Limb (tissue), 2 donors: Measurements from ENCODE around the gene MPLKIP.
"Not testable (repeated sequence)": the region's sequence is repeated elsewhere in the genome, so short reads cannot be mapped to it uniquely, and the experiment has no call there.

Experiments used
- DNase-seq, 2 donors: peaks; one replicate each; pipeline ENCODE4 v3.0.0-alpha.2; 2016; ENCODE audit errors: extremely low spot score in 2 of 2

MPLKIP gene

DNA sequence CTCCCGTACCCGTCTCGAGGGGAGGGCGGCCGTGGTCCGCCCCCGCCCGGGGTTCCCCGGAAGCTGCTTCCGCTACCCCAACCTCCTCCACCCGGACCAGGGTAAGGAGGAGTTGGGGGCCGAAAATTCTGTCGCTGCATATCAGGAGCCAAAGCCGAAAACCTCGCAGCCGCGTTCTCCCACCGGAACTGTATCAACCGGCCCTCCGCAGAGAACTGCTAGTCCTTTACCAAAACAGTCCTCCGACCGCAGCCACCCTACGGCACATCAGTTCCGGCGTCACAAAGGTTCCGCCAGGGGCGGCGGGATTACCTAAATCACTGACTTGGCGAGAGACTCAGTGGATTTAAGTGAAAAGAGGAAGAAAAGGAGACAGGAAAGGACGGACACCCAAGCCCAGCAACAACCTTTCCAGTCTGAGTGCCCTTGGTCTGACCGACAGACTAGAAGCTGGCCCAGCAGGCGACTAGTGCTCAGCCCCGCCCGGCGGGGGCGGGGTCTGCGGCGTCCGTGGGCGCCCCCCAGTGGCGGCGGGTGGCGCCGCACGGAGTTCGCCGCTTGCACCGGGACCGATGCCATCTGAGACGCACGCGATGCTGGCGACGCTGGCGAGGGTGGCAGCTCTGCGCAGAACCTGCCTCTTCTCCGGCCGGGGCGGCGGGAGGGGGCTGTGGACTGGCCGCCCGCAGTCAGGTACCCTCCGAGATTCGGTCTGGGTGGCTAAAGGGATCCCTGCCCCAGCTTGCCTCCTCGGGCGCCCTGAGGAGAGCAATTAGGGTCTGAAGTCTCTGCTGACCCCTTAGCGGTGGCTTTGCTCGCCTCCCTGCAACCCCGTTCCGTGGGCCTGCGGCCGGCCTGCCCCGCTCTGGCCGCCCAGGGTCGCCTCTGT, at the start of gene MPLKIP, which contains the start of gene SUGCT:
TSS of gene MPLKIP (minus strand) at position 195 of the 889 bp plus-strand sequence. CDS start at position 140, 55 bp downstream.
TSS of gene SUGCT (plus strand) at position 578 of the 889 bp plus-strand sequence.
- DNase-seq: peak; percentile 86 to 92

DNA sequence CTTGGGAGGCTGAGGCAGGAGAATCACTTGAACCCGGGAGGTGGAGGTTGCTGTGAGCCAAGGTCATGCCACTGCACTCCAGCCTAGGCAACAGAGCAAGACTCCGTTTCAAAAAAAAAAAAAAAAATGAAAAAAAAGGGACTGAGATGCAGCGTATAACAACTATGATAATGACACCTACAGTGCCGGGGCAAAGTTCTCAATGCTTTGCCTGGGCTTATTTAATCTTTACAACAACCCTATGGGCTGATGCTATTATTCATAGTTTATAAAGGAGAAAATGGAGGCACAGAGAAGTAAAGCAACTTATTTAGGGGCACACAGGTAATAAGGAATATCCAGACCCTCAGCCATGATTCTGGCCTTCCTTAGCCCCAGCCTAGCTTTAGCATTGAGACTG, 48.0 kb upstream of the MPLKIP start:
- no peak for DNase-seq

- DNase-seq: no peak
Observed at GRCh38 chr7:40177071-40177470, 42.6 kb upstream of the MPLKIP start.

GRCh38 chr7:40175725-40176510, 41.5 kb upstream of the MPLKIP start:
- no peak for DNase-seq

GRCh38 chr7:40175256-40175655, 40.8 kb upstream of the MPLKIP start:
- DNase-seq: not testable (repeated sequence)

GRCh38 chr7:40173121-40173520, 38.7 kb upstream of the MPLKIP start:
- not testable (repeated sequence) for DNase-seq

DNA sequence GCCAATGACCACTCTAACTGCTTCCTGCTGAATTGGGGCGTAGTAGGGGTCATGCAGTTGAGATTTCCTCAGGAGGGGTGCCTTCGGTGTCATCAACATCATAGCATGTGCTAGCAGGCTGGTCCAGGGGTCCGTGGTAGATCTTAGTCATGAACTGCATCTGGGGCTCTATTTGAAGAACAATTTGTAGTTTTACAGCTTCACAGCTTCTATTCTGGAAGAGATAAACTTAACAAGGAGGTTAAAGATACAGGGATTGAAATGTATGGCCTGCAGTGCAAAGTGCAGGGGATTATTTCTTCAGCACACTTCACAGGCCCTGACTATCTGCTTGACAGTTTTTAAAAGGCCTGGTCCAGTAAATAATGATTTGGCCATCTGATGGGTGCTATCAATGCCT, 33.8 kb upstream of the MPLKIP start:
- not testable (repeated sequence) for DNase-seq

GRCh38 chr7:40167291-40167690, 32.9 kb upstream of the MPLKIP start:
- no peak for DNase-seq

DNA sequence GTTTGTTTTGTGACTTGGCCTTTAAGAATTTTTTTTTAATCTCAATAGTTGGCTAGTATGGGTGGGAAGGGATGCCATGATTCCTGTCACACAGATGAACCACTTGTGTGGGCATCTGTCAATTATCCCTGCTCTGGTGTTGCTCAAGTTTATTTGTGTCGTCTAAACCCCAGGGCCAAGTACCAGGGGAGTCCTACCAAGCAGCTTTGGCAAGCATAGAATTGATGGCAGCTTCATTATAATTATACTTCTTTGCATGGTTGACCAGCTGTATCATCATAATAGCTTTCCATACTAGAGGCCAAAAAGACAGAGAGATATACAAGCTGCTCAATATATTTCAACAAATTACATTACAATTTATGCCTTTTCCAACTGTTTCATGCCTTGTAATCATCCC, 30.8 kb upstream of the MPLKIP start:
- no peak for DNase-seq

DNA sequence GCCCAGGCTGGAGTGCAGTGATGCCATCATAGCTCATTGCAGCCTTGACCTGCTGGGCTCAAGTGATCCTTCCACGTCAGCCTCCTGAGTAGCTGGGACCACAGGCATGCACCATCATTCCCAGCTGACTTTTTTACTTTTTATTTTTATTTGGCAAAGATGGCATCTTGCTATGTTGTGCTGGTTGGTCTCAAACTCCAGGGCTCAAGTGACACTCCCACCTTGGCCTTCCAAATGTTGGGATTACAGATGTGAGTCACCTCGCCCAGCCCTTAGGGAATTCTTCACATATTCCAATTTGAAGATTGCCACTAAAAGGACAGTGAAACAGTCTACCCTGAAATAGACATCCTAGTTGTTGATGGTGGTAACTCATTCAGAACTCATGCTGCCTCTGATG, 28.1 kb upstream of the MPLKIP start:
- DNase-seq: no peak

- no peak for DNase-seq
Observed at GRCh38 chr7:40156988-40157387, 22.6 kb upstream of the MPLKIP start.

DNA sequence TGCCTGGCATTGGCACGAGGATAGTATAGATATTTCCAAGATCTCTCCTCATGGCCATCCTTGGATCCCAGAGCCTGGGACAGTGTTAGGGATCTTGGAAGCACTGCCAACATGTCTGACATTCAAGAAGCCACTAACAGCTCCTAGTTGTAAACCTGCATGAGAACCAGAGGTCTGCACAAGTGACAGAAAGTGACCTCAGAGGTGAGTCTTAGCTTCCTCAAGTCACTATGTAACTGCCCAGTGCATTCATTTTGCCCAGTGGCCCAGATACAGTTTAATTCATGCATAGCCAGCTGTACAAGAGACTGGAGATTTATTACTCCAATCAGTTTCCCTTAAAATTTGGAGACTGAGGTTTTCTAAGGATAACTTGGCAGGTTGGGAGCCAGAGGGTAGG, 17.1 kb upstream of the MPLKIP start:
- no peak for DNase-seq

GRCh38 chr7:40148671-40149070, 14.2 kb upstream of the MPLKIP start:
- no peak for DNase-seq

- DNase-seq: not testable (repeated sequence)
Observed at GRCh38 chr7:40148247-40148580, 13.8 kb upstream of the MPLKIP start.

DNA sequence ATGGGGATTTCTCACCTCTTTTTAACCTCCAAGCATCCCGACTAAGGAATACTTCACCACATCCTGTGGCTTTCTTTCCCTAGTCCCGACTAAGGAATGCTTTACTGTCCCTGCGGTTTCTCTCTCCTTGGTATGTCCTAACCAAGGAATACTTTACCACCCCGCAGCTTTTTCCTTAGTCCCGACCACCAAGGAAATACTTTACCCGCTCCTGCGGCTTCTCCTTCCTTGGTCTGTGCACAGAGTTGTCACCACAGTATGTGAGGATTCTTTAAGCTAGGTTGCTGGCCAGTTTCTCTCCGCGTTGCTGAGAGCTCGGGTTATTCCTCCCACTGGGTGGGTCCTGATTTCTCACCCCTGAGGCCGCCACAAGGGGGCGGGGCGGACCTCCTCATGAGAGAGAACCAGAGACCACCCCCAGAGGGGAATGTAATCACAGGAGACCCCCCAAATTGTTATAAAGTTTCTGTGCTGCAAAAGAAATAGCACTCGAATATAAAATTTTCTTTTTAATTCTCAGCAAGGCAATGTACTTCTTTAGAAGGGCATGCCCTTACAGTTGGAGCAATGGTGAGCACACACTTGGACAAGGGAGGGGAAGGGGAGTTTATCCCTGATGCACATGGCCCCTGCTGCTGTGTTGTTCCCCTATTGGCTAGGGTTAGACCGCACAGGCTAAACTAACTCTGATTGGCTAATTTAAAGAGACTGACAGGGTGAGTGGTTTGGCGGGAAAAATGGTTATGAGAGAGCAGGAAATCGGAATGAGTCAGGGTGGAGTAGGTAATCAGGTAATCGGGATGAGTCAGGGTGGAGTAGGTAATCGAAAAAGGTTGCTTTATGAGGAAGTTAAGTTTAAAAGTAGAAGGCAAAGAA, 13.2 kb upstream of the MPLKIP start:
- no peak for DNase-seq

DNA sequence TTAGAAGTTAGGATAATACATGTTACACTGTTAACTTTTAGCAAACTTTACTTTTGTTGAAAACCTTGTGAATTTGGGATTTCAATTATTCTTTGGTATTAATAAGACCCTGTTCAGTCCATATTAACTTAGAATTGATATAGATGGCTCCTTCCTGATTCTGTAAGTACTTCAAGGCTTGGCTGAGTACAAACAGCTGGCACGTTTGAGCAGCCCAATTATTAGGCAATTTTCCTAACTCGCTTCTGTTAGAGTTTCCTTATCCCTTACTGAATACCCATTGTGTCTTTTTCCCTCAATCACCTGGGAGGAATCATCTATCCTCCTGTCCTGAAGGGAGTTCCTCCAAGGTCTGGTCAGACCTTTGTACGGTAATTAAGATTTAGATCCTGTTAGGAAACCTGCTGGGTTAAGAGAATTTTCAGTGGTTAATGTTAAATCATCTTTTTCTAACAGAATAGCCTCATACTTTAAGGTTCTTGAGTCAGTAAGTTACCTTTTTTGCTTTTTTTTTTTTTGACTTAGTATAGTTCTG, 11.2 kb upstream of the MPLKIP start:
- not testable (repeated sequence) for DNase-seq

DNA sequence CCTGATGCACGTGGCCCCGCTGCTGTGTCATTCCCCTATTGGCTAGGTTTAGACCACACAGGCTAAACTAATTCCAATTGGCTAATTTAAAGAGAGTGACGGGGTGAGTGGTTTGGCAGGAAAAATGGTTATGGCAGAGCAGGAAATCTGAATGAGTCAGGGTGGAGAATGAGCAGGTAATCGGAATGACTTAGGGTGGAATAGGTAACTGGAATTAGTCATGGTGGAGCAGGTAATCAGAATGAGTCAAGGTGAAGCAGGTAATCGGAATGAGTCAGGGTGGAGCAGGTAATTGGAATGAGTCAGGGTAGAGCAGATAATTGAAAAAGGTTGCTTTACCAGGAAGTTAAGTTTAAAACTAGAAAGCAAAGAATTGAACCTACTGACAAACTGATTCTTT, 7.5 kb upstream of the MPLKIP start:
- DNase-seq: not testable (repeated sequence)

- not testable (repeated sequence) for DNase-seq
Observed at GRCh38 chr7:40139891-40140290, 5.5 kb upstream of the MPLKIP start.

GRCh38 chr7:40138973-40139372, 4.6 kb upstream of the MPLKIP start:
- no peak for DNase-seq

DNA sequence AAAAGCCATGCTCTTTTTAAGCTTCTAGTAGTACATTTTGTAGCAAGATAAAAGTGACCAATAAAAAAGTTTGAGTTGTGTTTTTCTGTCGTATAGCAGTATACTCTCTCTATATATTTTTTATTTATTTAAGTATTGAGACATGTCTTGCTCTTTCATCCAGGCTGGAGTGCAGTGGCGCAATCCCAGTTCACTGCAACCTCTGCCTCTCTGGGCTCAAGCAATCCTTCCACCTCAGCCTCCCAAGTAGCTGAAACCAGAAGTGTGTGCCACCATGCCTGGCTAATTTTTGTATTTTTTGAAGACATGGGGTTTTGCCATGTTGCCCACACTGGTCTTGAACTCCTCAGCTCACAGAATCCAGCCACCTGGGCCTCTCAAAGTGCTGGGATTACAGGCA, 3.1 kb upstream of the MPLKIP start:
- DNase-seq: no peak

DNA sequence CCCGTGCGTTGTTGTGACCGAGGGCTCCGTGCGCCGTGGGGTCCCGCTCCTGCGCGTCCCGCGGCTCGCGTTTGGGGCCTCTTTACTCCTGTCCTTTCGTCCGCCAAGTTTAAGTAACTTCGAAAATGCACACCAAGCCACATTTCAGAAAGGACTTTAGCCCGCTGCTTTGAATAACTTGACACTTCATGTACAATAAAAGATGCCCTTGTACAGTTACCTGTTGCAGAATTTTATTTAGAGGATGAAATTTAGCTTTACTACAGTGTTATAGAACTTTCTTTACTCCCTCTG, 842 bp upstream of the MPLKIP start:
- no peak for DNase-seq
